Hepatocyte (in vitro differentiated cells): Measurements from ENCODE around the gene PAPPA2. TPM values are rescaled to one million over a fixed set of nuclear protein-coding genes. Genes with fewer than 3 reads are reported as not detected.

Source experiments
- DNase-seq: peaks from one replicate; pipeline ENCODE4 v3.0.0-alpha.2; 2016; ENCODE audit warnings: low spot score
- H2AFZ ChIP-seq: fragments of 200-600 bp; sonication (generic); 2 replicates; pipeline ENCODE4 v1.6.0; 2016; ENCODE audit warnings: antibody characterized with exemption, mild to moderate bottlenecking
- H3K27ac ChIP-seq: fragments of 200-600 bp; sonication (generic); 2 replicates; pipeline ENCODE4 v1.5.1; 2016; ENCODE audit warnings: mild to moderate bottlenecking
- H3K27me3 ChIP-seq: fragments of 200-600 bp; sonication (generic); 2 replicates; pipeline ENCODE4 v1.6.1; 2016
- H3K36me3 ChIP-seq: fragments of 200-600 bp; sonication (generic); replicated peaks from 2 replicates; pipeline ENCODE4 v1.5.1; 2016; ENCODE audit warnings: low read depth; ENCODE audit not compliant: insufficient read depth
- H3K4me1 ChIP-seq: fragments of 200-600 bp; sonication (generic); 2 replicates; pipeline ENCODE4 v1.5.1; 2016; ENCODE audit warnings: mild to moderate bottlenecking, moderate library complexity; ENCODE audit not compliant: insufficient read depth
- H3K4me2 ChIP-seq: fragments of 200-600 bp; sonication (generic); 2 replicates; pipeline ENCODE4 v1.6.0; 2016
- H3K4me3 ChIP-seq: fragments of 200-600 bp; sonication (generic); 2 replicates; pipeline ENCODE4 v1.5.1; 2016; ENCODE audit warnings: mild to moderate bottlenecking
- H3K79me2 ChIP-seq: fragments of 200-600 bp; sonication (generic); 2 replicates; pipeline ENCODE4 v1.6.0; 2017; ENCODE audit warnings: mild to moderate bottlenecking
- H3K9me2 ChIP-seq: fragments of 200-600 bp; sonication (generic); replicated peaks from 2 replicates; pipeline ENCODE4 v1.6.0; 2017; ENCODE audit warnings: mild to moderate bottlenecking; ENCODE audit not compliant: insufficient read depth
- H3K9me3 ChIP-seq: fragments of 200-600 bp; sonication (generic); 2 replicates; pipeline ENCODE4 v1.5.1; 2016; ENCODE audit warnings: low read depth, mild to moderate bottlenecking
- H4K20me1 ChIP-seq: fragments of 200-600 bp; sonication (generic); 2 replicates; pipeline ENCODE4 v1.6.0; 2016; ENCODE audit warnings: mild to moderate bottlenecking; ENCODE audit not compliant: insufficient read depth, poor library complexity, severe bottlenecking
- CTCF ChIP-seq: fragments of 200-600 bp; sonication (generic); IDR thresholded peaks from 2 replicates; pipeline ENCODE4 v1.5.1; 2016; ENCODE audit warnings: antibody characterized with exemption, mild to moderate bottlenecking; ENCODE audit not compliant: poor library complexity
- EZH2 ChIP-seq: fragments of 200-600 bp; sonication (generic); IDR thresholded peaks from 2 replicates; pipeline ENCODE4 v1.6.1; 2016; ENCODE audit warnings: antibody characterized with exemption, mild to moderate bottlenecking, borderline replicate concordance
- EZH2phosphoT487 ChIP-seq: fragments of 200-600 bp; sonication (generic); IDR thresholded peaks from one replicate; pipeline ENCODE4 v1.6.1; 2018; ENCODE audit warnings: antibody characterized with exemption, mild to moderate bottlenecking, low read depth, moderate library complexity; ENCODE audit not compliant: unreplicated experiment, severe bottlenecking
- WGBS: methylation state at CpG from one replicate; pipeline ENCODE4 v1.1.6; 2016; ENCODE audit warnings: low lambda C conversion rate; ENCODE audit errors: missing lambda C conversion rate; 5-methylcytosine and 5-hydroxymethylcytosine counted together
- polyA plus RNA-seq: library from polyadenylated mRNA; unstranded; fragments of >200 nt; fragmentation: Nextera tagmentation; extraction: Ambion mirVana; gene quantifications from 2 replicates; pipeline ENCODE4 v1.2.1, GENCODE V29; 2016
- total RNA-seq: library from RNA; depleted of rRNA; stranded (reverse); fragments of >200 nt; gene quantifications from 2 replicates; pipeline ENCODE4 v1.2.3, GENCODE V29; 2014

Gene PAPPA2
- total and polyA plus RNA-seq, 2 experiments from 2014 or later: 1.9 to 2.6 TPM

GRCh38 chr1:176879784-176880620, 417.0 kb downstream of the PAPPA2 start:
- Histone ChIP-seq H3K9me2 (no peaks in the 10 kb centered on the region), H4K20me1 (no peaks in the 10 kb centered on the region), H3K27ac (no peak overlapping the region), H3K9me3 (no peaks in the 10 kb centered on the region), H2AFZ (no peak overlapping the region), H3K4me2 (no peak overlapping the region), H3K79me2 (no peaks in the 10 kb centered on the region), H3K4me3 (no peak overlapping the region), H3K27me3 (peaks cover 9% of the 10 kb centered on the region), H3K4me1 (no peaks in the 10 kb centered on the region), H3K36me3 (no peaks in the 10 kb centered on the region)
- DNase-seq: no peak
- TF ChIP-seq EZH2phosphoT487: no peak
- TF ChIP-seq EZH2: no peak
- TF ChIP-seq CTCF: no peak
- 81% methylated on average over 13 of the region's 13 CpGs for WGBS

GRCh38 chr1:176880955-176881595, 418.1 kb downstream of the PAPPA2 start:
- H3K4me3 ChIP-seq: no peak overlapping the region
- TF ChIP-seq CTCF: peak; percentile 94
- TF ChIP-seq EZH2: no peak
- DNase-seq: peak; percentile 93
- H3K4me2 ChIP-seq: no peak overlapping the region
- H3K4me1 ChIP-seq: no peaks in the 10 kb centered on the region
- no peak overlapping the region for H2AFZ ChIP-seq
- H3K27me3 ChIP-seq: peaks cover 11% of the 10 kb centered on the region
- no peaks in the 10 kb centered on the region for H3K36me3 ChIP-seq
- no peaks in the 10 kb centered on the region for H3K79me2 ChIP-seq
- H3K9me2 ChIP-seq: no peaks in the 10 kb centered on the region
- H3K9me3 ChIP-seq: no peaks in the 10 kb centered on the region
- WGBS: 12% methylated on average over 9 of the region's 9 CpGs
- H3K27ac ChIP-seq: no peak overlapping the region
- no peaks in the 10 kb centered on the region for H4K20me1 ChIP-seq

- Histone ChIP-seq H3K36me3 (no peaks in the 10 kb centered on the region), H3K4me1 (no peaks in the 10 kb centered on the region), H3K9me2 (no peaks in the 10 kb centered on the region), H4K20me1 (no peaks in the 10 kb centered on the region), H2AFZ (no peak overlapping the region), H3K79me2 (no peaks in the 10 kb centered on the region), H3K4me3 (no peak overlapping the region), H3K27me3 (peaks cover 20% of the 10 kb centered on the region), H3K9me3 (no peaks in the 10 kb centered on the region), H3K27ac (no peak overlapping the region), H3K4me2 (no peak overlapping the region)
- no peak for DNase-seq
- WGBS: 86% methylated on average over 4 of the region's 4 CpGs
- no peak for TF ChIP-seq CTCF
- no peak for TF ChIP-seq EZH2
- TF ChIP-seq EZH2phosphoT487: no peak
Observed at GRCh38 chr1:176884286-176884685, 421.3 kb downstream of the PAPPA2 start.
